ENCODE data around the gene FKBP9. TPM values are rescaled to one million over a fixed set of nuclear protein-coding genes. Genes with fewer than 3 reads are reported as not detected.

FKBP9 gene, protein sequence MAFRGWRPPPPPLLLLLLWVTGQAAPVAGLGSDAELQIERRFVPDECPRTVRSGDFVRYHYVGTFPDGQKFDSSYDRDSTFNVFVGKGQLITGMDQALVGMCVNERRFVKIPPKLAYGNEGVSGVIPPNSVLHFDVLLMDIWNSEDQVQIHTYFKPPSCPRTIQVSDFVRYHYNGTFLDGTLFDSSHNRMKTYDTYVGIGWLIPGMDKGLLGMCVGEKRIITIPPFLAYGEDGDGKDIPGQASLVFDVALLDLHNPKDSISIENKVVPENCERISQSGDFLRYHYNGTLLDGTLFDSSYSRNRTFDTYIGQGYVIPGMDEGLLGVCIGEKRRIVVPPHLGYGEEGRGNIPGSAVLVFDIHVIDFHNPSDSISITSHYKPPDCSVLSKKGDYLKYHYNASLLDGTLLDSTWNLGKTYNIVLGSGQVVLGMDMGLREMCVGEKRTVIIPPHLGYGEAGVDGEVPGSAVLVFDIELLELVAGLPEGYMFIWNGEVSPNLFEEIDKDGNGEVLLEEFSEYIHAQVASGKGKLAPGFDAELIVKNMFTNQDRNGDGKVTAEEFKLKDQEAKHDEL
- 146 and 191 TPM in 2 replicates for total RNA-seq (2012; rRNA removed)
- 99.0 and 126 TPM in 2 replicates for polyA plus RNA-seq (2012; rRNA removed)
- polyA plus RNA-seq (2012; cell fraction: cytosol; rRNA removed): 82.9 and 154 TPM in 2 replicates
- polyA plus RNA-seq (2012; cell fraction: nucleus; rRNA removed; ENCODE audit: low replicate concordance): 58.8 and 68.7 TPM in 2 replicates
- Bru-seq, nascent RNA: percentile 80 among the genes with signal in this experiment
- percentile 87 among the genes with signal in this experiment for BruChase-seq, experiment 1, labeled RNA remaining after a 6-hour chase
- BruChase-seq, experiment 2, labeled RNA remaining after a 2-hour chase: percentile 80 among the genes with signal in this experiment
- long read RNA-seq, transcript FKBP9-214 (11 exons, 3,621 nt): minor isoform, 6 of 525 reads
- long read RNA-seq, transcript FKBP9-201 (10 exons, 3,462 nt): major isoform, 434 of 525 reads
- long read RNA-seq, partial matches to known transcripts: 33 of 525 reads
- long read RNA-seq, other reads (novel, unspliced or antisense): 50 of 525 reads

DNA sequence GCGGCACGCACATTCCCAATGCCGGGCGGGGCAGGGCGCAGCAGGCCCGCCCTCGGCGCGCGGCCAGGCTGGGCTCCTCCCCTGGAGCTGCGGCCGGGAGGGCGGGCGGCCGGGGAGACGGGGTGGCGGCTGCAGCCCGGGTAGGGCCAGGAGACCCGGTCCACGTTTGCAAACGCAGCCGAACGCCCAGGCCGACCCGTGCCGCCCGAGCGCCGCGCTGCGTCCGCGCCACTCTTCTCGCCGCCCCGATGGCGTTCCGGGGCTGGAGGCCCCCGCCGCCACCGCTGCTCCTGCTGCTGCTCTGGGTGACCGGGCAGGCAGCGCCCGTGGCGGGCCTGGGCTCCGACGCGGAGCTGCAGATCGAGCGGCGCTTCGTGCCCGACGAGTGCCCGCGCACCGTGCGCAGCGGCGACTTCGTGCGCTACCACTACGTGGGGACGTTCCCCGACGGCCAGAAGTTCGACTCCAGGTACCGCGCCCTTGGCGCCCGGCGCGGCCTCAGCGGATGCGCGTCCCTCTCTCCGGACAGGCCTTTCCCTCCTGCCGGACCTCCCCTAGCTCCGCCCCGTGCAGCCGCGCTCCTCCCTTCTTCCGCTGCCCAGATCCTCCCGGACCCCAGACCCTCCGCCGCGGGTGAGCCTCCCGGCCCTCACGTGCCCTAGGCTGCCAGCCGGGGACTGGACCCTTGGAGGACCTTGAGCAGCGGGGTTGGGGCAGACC lies at the start of gene FKBP9:
TSS of gene FKBP9 (plus strand) at position 115 of the 720 bp plus-strand sequence. CDS start at position 249, 134 bp downstream.
- Histone ChIP-seq H4K20me1 (ENCODE audit: insufficient read depth, low read length) (no peaks in the 10 kb centered on the region), H3K9me1 (ENCODE audit: insufficient read depth, low read length) (peaks cover 6% of the 10 kb centered on the region; the same call in 1 of the 2 replicates), H3K4me2 (ENCODE audit: low read depth, low read length) (peak within 1 kb of the TSS; percentile 94), H3K4me1 (ENCODE audit: control insufficient read depth, insufficient read depth, low read length) (peaks cover 5% of the 10 kb centered on the region), H3K23ac (ENCODE audit: low read depth, low read length) (peak within 1 kb of the TSS; percentile 95), H4K5ac (ENCODE audit: low read depth, low read length) (peak within 1 kb of the TSS; percentile 96), H3K27me3 (ENCODE audit: control insufficient read depth, insufficient read depth, low read length) (no peaks in the 10 kb centered on the region), H3K9ac (ENCODE audit: low read depth, low read length) (peak within 1 kb of the TSS; percentile 93), H2AK9ac (replicated peaks; ENCODE audit: low read depth, low read length, poor library complexity) (peak within 1 kb of the TSS; percentile 99), H2BK5ac (ENCODE audit: low read depth, low read length, poor library complexity, severe bottlenecking) (peak within 1 kb of the TSS; percentile 85), H4K91ac (ENCODE audit: insufficient read depth, low read depth, low read length) (peak within 1 kb of the TSS; percentile 94), H3K36me3 (ENCODE audit: control insufficient read depth, insufficient read depth, low read length) (no peaks in the 10 kb centered on the region), H2AK5ac (ENCODE audit: low read depth, low read length) (peak within 1 kb of the TSS; percentile 97), H4K8ac (ENCODE audit: low read depth in 2 of 2, low read length in 2 of 2) (peak within 1 kb of the TSS; percentile 94 to 98), H2AFZ (replicated peaks; ENCODE audit: low read length, poor library complexity) (peak within 1 kb of the TSS; percentile 99), H2BK120ac (ENCODE audit: low read depth, low read length) (peak within 1 kb of the TSS; percentile 69), H3K27ac (ENCODE audit: insufficient read depth, low read length) (peak within 1 kb of the TSS; percentile 92), H3K14ac (replicated peaks; ENCODE audit: low read depth, low read length) (peak within 1 kb of the TSS; percentile 96), H2BK15ac (ENCODE audit: low read depth, low read length) (peak within 1 kb of the TSS; percentile 71; the same call in 2 of the 3 replicates), H3K4ac (ENCODE audit: low read depth, low read length) (peak within 1 kb of the TSS; percentile 98), H3K18ac (ENCODE audit: low read depth, low read length) (peak within 1 kb of the TSS; percentile 93), H3K79me1 (ENCODE audit: low read depth in 1 of 2, low read length in 2 of 2) (peaks cover 17 to 43% of the 10 kb centered on the region in 2 experiments), H2BK20ac (ENCODE audit: low read depth, low read length) (0 out of 2 replicates have a peak within 1 kb of the TSS, but pooled peaks have one; percentile 2), H3K56ac (ENCODE audit: extremely low read depth, insufficient read depth, low read length) (peak within 1 kb of the TSS; percentile 94), H3K9me3 (ENCODE audit: control insufficient read depth, insufficient read depth, low read length) (no peaks in the 10 kb centered on the region), H3K4me3 (ENCODE audit: insufficient read depth, low read depth, low read length) (peak within 1 kb of the TSS; percentile 61)
- dilution Hi-C loops (cut with HindIII; ENCODE audit: low sequenced_read_pairs, unreplicated experiment): no loop called here
- CTCF ChIA-PET: interaction anchor here (0.6 kb wide), 1 partner anchor 92 kb away, joined by 7 read pairs; no protein-coding TSS in a partner anchor
- POLR2A ChIA-PET (ENCODE audit: unreplicated experiment): interaction anchor here (1.0 kb wide), 1 partner anchor 15 kb away, joined by 5 read pairs; no protein-coding TSS in a partner anchor
- in situ Hi-C loops (cut with MboI; ENCODE audit: low sequenced_read_pairs): no loop called here
- ATAC-seq (ENCODE audit: low read depth) (peak; percentile 94), DNase-seq (peak; percentile 79)
- intact Hi-C loops (cut with micrococcal nuclease): loop anchor here (5.0 kb wide), 1 partner anchor 150 kb away; the partner anchor contains the start of gene RP9
- 0% methylated on average over 34 of the region's 91 CpGs; no CpG with 5 or more reads in 1 of the 2 experiments for WGBS, 2 experiments (ENCODE audit: extremely low coverage in 2 of 2, insufficient read length in 1 of 2)
- TF ChIP-seq NFE2L2 (IDR thresholded peaks at IDR 0.05; ENCODE audit: low read depth, low read length) (no peak), MXI1 (IDR thresholded peaks at IDR 0.05; ENCODE audit: borderline replicate concordance, low read depth, low read length) (peak; percentile 51; the same call in 1 of the 2 replicates), RFX5 (IDR thresholded peaks at IDR 0.05; ENCODE audit: low read depth, low read length) (no peak), BHLHE40 (IDR thresholded peaks at IDR 0.05; ENCODE audit: low read depth, low read length) (peak; percentile 79), MAFK (IDR thresholded peaks at IDR 0.05; ENCODE audit: low read depth, low read length) (no peak), MAZ (IDR thresholded peaks at IDR 0.05; ENCODE audit: borderline replicate concordance, low read depth, low read length) (peak; percentile 83; the same call in 1 of the 2 replicates), POLR2A (IDR thresholded peaks at IDR 0.05; ENCODE audit: low read depth, low read length) (peak; percentile 38), RAD21 (IDR thresholded peaks at IDR 0.05; ENCODE audit: low read length) (no peak), SMC3 (IDR thresholded peaks at IDR 0.05; ENCODE audit: low read depth, low read length) (no peak)
- TF ChIP-seq, protein P1, sequence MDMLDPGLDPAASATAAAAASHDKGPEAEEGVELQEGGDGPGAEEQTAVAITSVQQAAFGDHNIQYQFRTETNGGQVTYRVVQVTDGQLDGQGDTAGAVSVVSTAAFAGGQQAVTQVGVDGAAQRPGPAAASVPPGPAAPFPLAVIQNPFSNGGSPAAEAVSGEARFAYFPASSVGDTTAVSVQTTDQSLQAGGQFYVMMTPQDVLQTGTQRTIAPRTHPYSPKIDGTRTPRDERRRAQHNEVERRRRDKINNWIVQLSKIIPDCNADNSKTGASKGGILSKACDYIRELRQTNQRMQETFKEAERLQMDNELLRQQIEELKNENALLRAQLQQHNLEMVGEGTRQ (IDR thresholded peaks at IDR 0.05; ENCODE audit: low read depth, low read length): peak; percentile 44; the same call in 1 of the 2 replicates
- BruUV-seq (replicated peaks): TSS peak; percentile 57
